Ascending aorta (tissue), 2 donors: Measurements from ENCODE around the gene CMTM8. TPM values are rescaled to one million over a fixed set of nuclear protein-coding genes. Genes with fewer than 3 reads are reported as not detected.

Experiments
- DNase-seq, 2 donors: peaks; one replicate each; pipeline ENCODE4 v3.0.0-alpha.2; 2019; ENCODE audit warnings: low spot score in 2 of 2
- H3K27ac ChIP-seq, 2 donors: fragments of 200-600 bp; sonication (generic); one replicate each; pipeline ENCODE4 v1.5.1; 2016 to 2017; ENCODE audit warnings: mild to moderate bottlenecking in 1 of 2
- H3K27me3 ChIP-seq: fragments of 200-600 bp; sonication (generic); one replicate; pipeline ENCODE4 v1.5.1; 2017
- H3K36me3 ChIP-seq, 2 donors: fragments of 200-600 bp; sonication (generic); one replicate each; pipeline ENCODE4 v1.5.1; 2016
- H3K4me1 ChIP-seq, 2 donors: fragments of 200-600 bp; sonication (generic); one replicate each; pipeline ENCODE4 v1.5.1; 2016 to 2017; ENCODE audit warnings: mild to moderate bottlenecking in 1 of 2
- H3K4me3 ChIP-seq, 2 donors: fragments of 200-600 bp; sonication (generic); one replicate each; pipeline ENCODE4 v1.5.1; 2016 to 2017; ENCODE audit warnings: mild to moderate bottlenecking in 1 of 2
- H3K9me3 ChIP-seq, 2 donors: fragments of 200-600 bp; sonication (generic); one replicate each; pipeline ENCODE4 v1.5.1; 2016
- CTCF ChIP-seq, 3 experiments: fragments of 200-600 bp in 2 of 3; fragments of 450-650 bp in 1 of 3; sonication (generic) in 2 of 3; IDR thresholded peaks; one replicate each; pipeline ENCODE4 v1.5.1; 2016 to 2019; ENCODE audit warnings: antibody characterized with exemption in 3 of 3, mild to moderate bottlenecking in 1 of 3, moderate library complexity in 1 of 3
- intact Hi-C: fragments of 100-400 bp; cut with DNase I; formaldehyde crosslinking; loops from one replicate; pipeline ENCODE4 v1.15.1; 2023
- total RNA-seq: library from RNA; depleted of rRNA; stranded (reverse); fragments of >200 nt; gene quantifications from one replicate; pipeline ENCODE4 v1.1.0, GENCODE V29; 2016

Gene CMTM8
- total RNA-seq, 1 donor from 2014 or later: 6.6 TPM

- intact Hi-C loops: loop anchor here (5.0 to 10.0 kb wide), 2 partner anchors 75 to 98 kb away; no protein-coding TSS in a partner anchor
Observed at GRCh38 chr3:32392536-32393302, 154.2 kb downstream of the CMTM8 start.

GRCh38 chr3:32395496-32395895, 157.0 kb downstream of the CMTM8 start:
- TF ChIP-seq CTCF (IDR thresholded peaks at IDR 0.05): no peak
- DNase-seq: no peak
- Histone ChIP-seq H3K4me3 (no peak overlapping the region), H3K36me3 (no peaks in the 10 kb centered on the region), H3K27me3 (no peaks in the 10 kb centered on the region), H3K9me3 (no peaks in the 10 kb centered on the region), H3K4me1 (peaks cover 0 to 3% of the 10 kb centered on the region in 2 donors), H3K27ac (no peak overlapping the region)
- intact Hi-C loops: loop anchor here (10.0 kb wide), 1 partner anchor 101 kb away; no protein-coding TSS in a partner anchor

More at GRCh38 chr3:32392536-32393302, 154.2 kb downstream of the CMTM8 start:
- no peak for TF ChIP-seq CTCF (IDR thresholded peaks at IDR 0.05)
- H3K36me3 ChIP-seq: no peaks in the 10 kb centered on the region
- H3K27me3 ChIP-seq: no peaks in the 10 kb centered on the region
- peak in 1 of 2 donors; percentile 73 for DNase-seq
- H3K9me3 ChIP-seq: no peaks in the 10 kb centered on the region
- peaks cover 0 to 3% of the 10 kb centered on the region in 2 donors for H3K4me1 ChIP-seq
- peak overlapping the region; percentile 62 to 71 for H3K27ac ChIP-seq
- H3K4me3 ChIP-seq: peak overlapping the region; percentile 87 to 89

- no peak for DNase-seq
- Histone ChIP-seq H3K4me1 (peaks cover 0 to 5% of the 10 kb centered on the region in 2 donors), H3K4me3 (no peak overlapping the region), H3K27ac (no peak overlapping the region), H3K36me3 (no peaks in the 10 kb centered on the region), H3K9me3 (no peaks in the 10 kb centered on the region), H3K27me3 (no peaks in the 10 kb centered on the region)
- no peak for TF ChIP-seq CTCF (IDR thresholded peaks at IDR 0.05)
- intact Hi-C loops: loop anchor here (10.0 kb wide), 1 partner anchor 103 kb away; no protein-coding TSS in a partner anchor
Observed at GRCh38 chr3:32397941-32398340, 159.5 kb downstream of the CMTM8 start.

GRCh38 chr3:32398531-32398930, 160.1 kb downstream of the CMTM8 start:
- Histone ChIP-seq H3K4me3 (no peak overlapping the region), H3K27me3 (no peaks in the 10 kb centered on the region), H3K36me3 (no peaks in the 10 kb centered on the region), H3K9me3 (no peaks in the 10 kb centered on the region), H3K27ac (no peak overlapping the region), H3K4me1 (peaks cover 0 to 5% of the 10 kb centered on the region in 2 donors)
- no peak for TF ChIP-seq CTCF (IDR thresholded peaks at IDR 0.05)
- intact Hi-C loops: loop anchor here (10.0 kb wide), 1 partner anchor 104 kb away; no protein-coding TSS in a partner anchor
- DNase-seq: no peak

- Histone ChIP-seq H3K27ac (no peak overlapping the region), H3K36me3 (no peaks in the 10 kb centered on the region), H3K9me3 (no peaks in the 10 kb centered on the region), H3K4me1 (peaks cover 0 to 5% of the 10 kb centered on the region in 2 donors), H3K27me3 (no peaks in the 10 kb centered on the region), H3K4me3 (no peak overlapping the region)
- intact Hi-C loops: loop anchor here (10.0 kb wide), 1 partner anchor 104 kb away; no protein-coding TSS in a partner anchor
- peak; percentile 23 to 49 (median 42) for TF ChIP-seq CTCF (IDR thresholded peaks at IDR 0.05)
- DNase-seq: no peak
Observed at GRCh38 chr3:32399030-32399620, 160.6 kb downstream of the CMTM8 start.
